HCT116 (cell line): ENCODE measurements around the gene PELO. TPM values are rescaled to one million over a fixed set of nuclear protein-coding genes. Genes with fewer than 3 reads are reported as not detected.

ENCODE experiments used
- ATAC-seq: fragments of 200-7000 bp; cut with Tn5 transposase; 2 replicates; pipeline ENCODE4 v1.9.1; 2020; ENCODE audit warnings: mild to moderate bottlenecking, moderate library complexity
- BruUV-seq: library from RNA; stranded (reverse); fragments of 400-500 nt; replicated peaks from 2 replicates; lab custom pipeline; 2021; lab: Mats Ljungman, UMichigan
- CTCF ChIA-PET: fragments of 300-600 bp; sonication (Branson Sonifier 250); formaldehyde crosslinking; loops from one replicate; lab custom pipeline; 2021; ENCODE audit warnings: antibody characterized with exemption; lab: Charles Lee
- POLR2A ChIA-PET: fragments of 300-600, 350-600 bp; sonication (Branson Sonifier 250); formaldehyde crosslinking; loops from one replicate; lab custom pipeline; 2021; ENCODE audit warnings: antibody characterized with exemption; lab: Charles Lee
- RAD21 ChIA-PET, 2 experiments: fragments of 300-600 bp; sonication (Branson Sonifier 250); formaldehyde crosslinking; loops; one replicate each; lab custom pipeline; 2023; ENCODE audit warnings: low total read pairs in 2 of 2; ENCODE audit not compliant: uncharacterized antibody in 2 of 2, unreplicated experiment in 2 of 2, low non-redundant PET in 1 of 2; lab: Charles Lee
- DNase-seq: peaks from one replicate; pipeline ENCODE4 v3.0.0-alpha.2; 2010; ENCODE audit warnings: low read depth, low spot score
- H2AFZ ChIP-seq: fragments of 200-600 bp; shearing (Covaris generic), sonication (generic); 2 replicates; pipeline ENCODE4 v1.6.1; 2017; ENCODE audit warnings: low read depth, mixed run types, mixed read lengths, antibody characterized with exemption, low read length; ENCODE audit not compliant: poor library complexity, severe bottlenecking
- H3K27ac ChIP-seq: 2 replicates; pipeline ENCODE4 v1.5.1; 2012; ENCODE audit warnings: low read depth, low read length
- H3K27me3 ChIP-seq: fragments of 200-600 bp; sonication (generic); 2 replicates; pipeline ENCODE4 v1.6.1; 2016; ENCODE audit warnings: mixed run types, low read length, mixed read lengths; ENCODE audit not compliant: insufficient read depth
- H3K36me3 ChIP-seq, 2 experiments: fragments of 200-500 bp in 1 of 2; fragments of 200-600 bp in 1 of 2; sonication (Bioruptor generic) in 1 of 2; sonication (generic) in 1 of 2; 2 replicates each; pipeline versions ENCODE4 v1.5.1 to v1.6.1; 2014 to 2016; ENCODE audit warnings: low read length in 2 of 2, inconsistent platforms in 1 of 2, mixed read lengths in 1 of 2, mixed run types in 1 of 2; ENCODE audit not compliant: insufficient read depth in 2 of 2, control insufficient read depth in 1 of 2
- H3K4me1 ChIP-seq, 2 experiments: fragments of 200-600 bp in 1 of 2; sonication (generic) in 1 of 2; 2 replicates each; pipeline versions ENCODE4 v1.5.1 to v1.6.1; 2012 to 2017; ENCODE audit warnings: low read length in 2 of 2, inconsistent platforms in 1 of 2, mild to moderate bottlenecking in 1 of 2, mixed read lengths in 1 of 2, mixed run types in 1 of 2, moderate library complexity in 1 of 2; ENCODE audit not compliant: insufficient read depth in 2 of 2, control insufficient read depth in 1 of 2
- H3K4me2 ChIP-seq: fragments of 200-600 bp; sonication (generic); 2 replicates; pipeline ENCODE4 v1.6.1; 2017; ENCODE audit warnings: mixed run types, low read length, mixed read lengths
- H3K4me3 ChIP-seq, 2 experiments: fragments of 200-600 bp in 1 of 2; sonication (generic) in 1 of 2; replicated peaks in 1 of 2; 2 replicates each; pipeline ENCODE4 v1.5.1; 2011 to 2016; ENCODE audit warnings: low read length in 2 of 2, control low read depth in 1 of 2, low read depth in 1 of 2, mild to moderate bottlenecking in 1 of 2, mixed read lengths in 1 of 2, mixed run types in 1 of 2
- H3K79me2 ChIP-seq: fragments of 200-600 bp; sonication (generic); 2 replicates; pipeline ENCODE4 v1.6.1; 2017; ENCODE audit warnings: mild to moderate bottlenecking, mixed run types, low read length, moderate library complexity, mixed read lengths; ENCODE audit not compliant: insufficient read depth
- H3K9ac ChIP-seq: fragments of 200-600 bp; sonication (generic); 2 replicates; pipeline ENCODE4 v1.6.1; 2016; ENCODE audit warnings: low read length, mixed read lengths
- H3K9me2 ChIP-seq: fragments of 200-600 bp; sonication (generic), shearing (Covaris generic); 2 replicates; pipeline ENCODE4 v1.6.1; 2017; ENCODE audit warnings: mixed run types, mild to moderate bottlenecking, moderate library complexity; ENCODE audit not compliant: insufficient read depth
- H3K9me3 ChIP-seq, 2 experiments: fragments of 200-500 bp in 1 of 2; fragments of 200-600 bp in 1 of 2; sonication (Bioruptor generic) in 1 of 2; sonication (generic) in 1 of 2; 2 replicates each; pipeline ENCODE4 v1.6.1; 2014 to 2017; ENCODE audit warnings: low read length in 2 of 2, mixed read lengths in 2 of 2, inconsistent platforms in 1 of 2, low read depth in 1 of 2, mild to moderate bottlenecking in 1 of 2, mixed run types in 1 of 2, moderate library complexity in 1 of 2; ENCODE audit not compliant: control insufficient read depth in 1 of 2, insufficient read depth in 1 of 2
- H4K20me1 ChIP-seq: fragments of 200-600 bp; sonication (generic), shearing (Covaris generic); 2 replicates; pipeline ENCODE4 v1.6.1; 2017; ENCODE audit warnings: mixed run types, mild to moderate bottlenecking, moderate library complexity; ENCODE audit not compliant: insufficient read depth
- CBX3 ChIP-seq: IDR thresholded peaks from 2 replicates; pipeline ENCODE4 v1.6.1; 2012; ENCODE audit warnings: low read depth
- CTCF ChIP-seq, 3 experiments: fragments of 200-600 bp in 1 of 3; sonication (generic) in 1 of 3; IDR thresholded peaks in 2 of 3; conservative IDR thresholded peaks in 1 of 3; 2 replicates each; pipeline ENCODE4 v1.5.1; 2012 to 2017; ENCODE audit warnings: low read depth in 2 of 3, low read length in 2 of 3, antibody characterized with exemption in 1 of 3, borderline replicate concordance in 1 of 3, control low read depth in 1 of 3, mild to moderate bottlenecking in 1 of 3, mixed read lengths in 1 of 3, mixed run types in 1 of 3, moderate library complexity in 1 of 3; ENCODE audit not compliant: insufficient read depth in 1 of 3
- EGR1 ChIP-seq: IDR thresholded peaks from 2 replicates; pipeline ENCODE4 v1.6.1; 2012; ENCODE audit warnings: low read depth
- ELF1 ChIP-seq: IDR thresholded peaks from 2 replicates; pipeline ENCODE4 v1.6.1; 2012; ENCODE audit warnings: low read depth, borderline replicate concordance
- EZH2 ChIP-seq: fragments of 200-600 bp; sonication (generic); IDR thresholded peaks from 2 replicates; pipeline ENCODE4 v1.6.1; 2017; ENCODE audit warnings: antibody characterized with exemption, mixed run types
- EZH2phosphoT487 ChIP-seq: fragments of 200-600 bp; IDR thresholded peaks from 2 replicates; pipeline ENCODE4 v1.6.1; 2018; ENCODE audit warnings: antibody characterized with exemption, borderline replicate concordance
- FOSL1 ChIP-seq: IDR thresholded peaks from 2 replicates; pipeline ENCODE4 v1.6.1; 2012; ENCODE audit warnings: low read depth
- JUND ChIP-seq: IDR thresholded peaks from 2 replicates; pipeline ENCODE4 v1.6.1; 2012
- MAX ChIP-seq: IDR thresholded peaks from 2 replicates; pipeline ENCODE4 v1.6.1; 2012
- POLR2A ChIP-seq: IDR thresholded peaks from 2 replicates; pipeline ENCODE4 v1.7.0; 2011; ENCODE audit warnings: borderline replicate concordance; ENCODE audit not compliant: insufficient read depth, insufficient read length; ENCODE audit errors: extremely low read depth
- POLR2AphosphoS5 ChIP-seq: IDR thresholded peaks from 2 replicates; pipeline ENCODE4 v1.6.1; 2011; ENCODE audit warnings: mild to moderate bottlenecking, low read depth, low read length, moderate library complexity
- RAD21 ChIP-seq: IDR thresholded peaks from 2 replicates; pipeline ENCODE4 v1.6.1; 2012; ENCODE audit warnings: low read depth, mild to moderate bottlenecking
- REST ChIP-seq: IDR thresholded peaks from 2 replicates; pipeline ENCODE4 v1.6.1; 2012; ENCODE audit warnings: low read depth
- SIN3A ChIP-seq: IDR thresholded peaks from 2 replicates; pipeline ENCODE4 v1.6.1; 2012; ENCODE audit warnings: low read depth
- SP1 ChIP-seq: IDR thresholded peaks from 2 replicates; pipeline ENCODE4 v1.6.1; 2012; ENCODE audit warnings: low read depth
- TCF7L2 ChIP-seq: IDR thresholded peaks from 2 replicates; pipeline ENCODE4 v1.7.0; 2011; ENCODE audit warnings: borderline replicate concordance, inconsistent platforms; ENCODE audit not compliant: insufficient read depth, insufficient read length; ENCODE audit errors: extremely low read depth
- YY1 ChIP-seq: IDR thresholded peaks from 2 replicates; pipeline ENCODE4 v1.6.1; 2011; ENCODE audit warnings: low read length, low read depth, moderate library complexity, mild to moderate bottlenecking; ENCODE audit not compliant: insufficient replicate concordance; ENCODE audit errors: extremely low read depth
- ZBTB33 ChIP-seq: IDR thresholded peaks from 2 replicates; pipeline ENCODE4 v1.6.1; 2011; ENCODE audit warnings: mild to moderate bottlenecking, low read length, moderate library complexity; ENCODE audit not compliant: insufficient replicate concordance; ENCODE audit errors: extremely low read depth
- ZFX ChIP-seq: fragments of 450-650 bp; IDR thresholded peaks from 2 replicates; pipeline ENCODE4 v1.6.1; 2017
- intact Hi-C: fragments of 100-400 bp; cut with micrococcal nuclease; formaldehyde crosslinking; loops from 2 replicates; pipeline ENCODE4 v1.10.0; 2022
- total RNA-seq: library from RNA; stranded (reverse); gene quantifications from one replicate; pipeline ENCODE4 v1.2.1, GENCODE V29; 2021; ENCODE audit not compliant: unreplicated experiment

PELO gene
- total RNA-seq, 1 experiment from 2014 or later = 16.5 TPM

- H3K4me2 ChIP-seq = no peak overlapping the region
- H3K4me3 ChIP-seq = no peak overlapping the region
- H3K79me2 ChIP-seq = no peaks in the 10 kb centered on the region; the same call in 1 of the 2 replicates
- H3K27ac ChIP-seq = no peak overlapping the region
- no peak overlapping the region for H2AFZ ChIP-seq
- no peaks in the 10 kb centered on the region for H3K27me3 ChIP-seq
- H4K20me1 ChIP-seq = no peaks in the 10 kb centered on the region
- CTCF ChIA-PET = no interaction called here
- RAD21 ChIA-PET = no interaction called here
- BruUV-seq = no TSS peak
- no peaks in the 10 kb centered on the region for H3K9me2 ChIP-seq
- ATAC-seq = no peak
- POLR2A ChIA-PET = no interaction called here
- H3K9ac ChIP-seq = no peak overlapping the region
- no peaks in the 10 kb centered on the region for H3K36me3 ChIP-seq
- TF ChIP-seq ZBTB33 = no peak
- TF ChIP-seq REST = no peak
- TF ChIP-seq MAX = no peak
- TF ChIP-seq RAD21 = no peak
- TF ChIP-seq POLR2A = no peak
- no peak for TF ChIP-seq CBX3
- TF ChIP-seq SIN3A = no peak
- TF ChIP-seq EGR1 = no peak
- TF ChIP-seq YY1 = no peak
- TF ChIP-seq CTCF (IDR thresholded peaks at IDR 0.05 in 2 of 3, conservative IDR thresholded peaks at IDR 0.05 in 1 of 3; ENCODE audit: borderline replicate concordance in 1 of 3, insufficient read depth in 1 of 3, low read depth in 2 of 3, low read length in 2 of 3) = no peak
- TF ChIP-seq TCF7L2 = no peak
- TF ChIP-seq ZFX = no peak
- TF ChIP-seq JUND = no peak
- no peak for TF ChIP-seq EZH2
- no peak for TF ChIP-seq ELF1
- no peak for TF ChIP-seq POLR2AphosphoS5
- no peak for TF ChIP-seq EZH2phosphoT487
- no peak for TF ChIP-seq FOSL1
- TF ChIP-seq SP1 = no peak
- TF ChIP-seq, all 23 proteins: peak for 0
- no peaks in the 10 kb centered on the region for H3K9me3 ChIP-seq
- H3K4me1 ChIP-seq = peaks cover 0 to 8% of the 10 kb centered on the region in 2 experiments; a peak in 1 of 4 replicates
- no peak for DNase-seq
- intact Hi-C loops = no loop called here
These were observed 6.8 kb downstream of the PELO start for GRCh38 chr5:52794519-52794918.
